Activated naive CD8-positive, alpha-beta T cell (primary cell): ENCODE measurements around the gene LDB2.

ENCODE experiments used
- H3K27ac Mint-ChIP-seq: one replicate; pipeline ENCODE4 v1.8.0; 2021; ENCODE audit warnings: mixed read lengths
- H3K27me3 Mint-ChIP-seq: one replicate; pipeline ENCODE4 v1.8.0; 2021; ENCODE audit warnings: mixed read lengths
- H3K36me3 Mint-ChIP-seq: one replicate; pipeline ENCODE4 v1.8.0; 2021; ENCODE audit warnings: mixed read lengths
- H3K4me1 Mint-ChIP-seq: one replicate; pipeline ENCODE4 v1.8.0; 2021; ENCODE audit warnings: low read depth, mixed read lengths
- H3K4me3 Mint-ChIP-seq: one replicate; pipeline ENCODE4 v1.8.0; 2021; ENCODE audit warnings: mild to moderate bottlenecking, mixed read lengths
- H3K9me3 Mint-ChIP-seq: one replicate; pipeline ENCODE4 v1.8.0; 2021; ENCODE audit warnings: low read depth, mixed read lengths

LDB2 gene

GRCh38 chr4:16896881-16897750, 1.3 kb downstream of the LDB2 start:
- H3K4me3 Mint-ChIP-seq, result no peak overlapping the region
- H3K27me3 Mint-ChIP-seq, result peaks cover 14% of the 10 kb centered on the region
- no peak overlapping the region for H3K27ac Mint-ChIP-seq

GRCh38 chr4:16894406-16894805, 4.0 kb downstream of the LDB2 start:
- no peak overlapping the region for H3K27ac Mint-ChIP-seq
- peaks cover 52% of the 10 kb centered on the region for H3K4me1 Mint-ChIP-seq
- H3K36me3 Mint-ChIP-seq, result no peaks in the 10 kb centered on the region
- peaks cover 14% of the 10 kb centered on the region for H3K27me3 Mint-ChIP-seq
- H3K9me3 Mint-ChIP-seq, result no peaks in the 10 kb centered on the region
- H3K4me3 Mint-ChIP-seq, result no peak overlapping the region

More at GRCh38 chr4:16896881-16897750, 1.3 kb downstream of the LDB2 start:
- Mint-ChIP-seq H3K9me3 (no peaks in the 10 kb centered on the region), H3K36me3 (no peaks in the 10 kb centered on the region), H3K4me1 (peaks cover 27% of the 10 kb centered on the region)

GRCh38 chr4:16893141-16893651, 5.2 kb downstream of the LDB2 start:
- no peak overlapping the region for H3K27ac Mint-ChIP-seq
- no peaks in the 10 kb centered on the region for H3K9me3 Mint-ChIP-seq
- H3K4me3 Mint-ChIP-seq, result peak overlapping the region; percentile 59
- peaks cover 54% of the 10 kb centered on the region for H3K4me1 Mint-ChIP-seq
- no peaks in the 10 kb centered on the region for H3K36me3 Mint-ChIP-seq
- peaks cover 11% of the 10 kb centered on the region for H3K27me3 Mint-ChIP-seq

GRCh38 chr4:16890651-16891050, 7.8 kb downstream of the LDB2 start:
- Mint-ChIP-seq H3K9me3 (no peaks in the 10 kb centered on the region), H3K36me3 (no peaks in the 10 kb centered on the region), H3K27ac (no peak overlapping the region), H3K4me3 (peak overlapping the region; percentile 1), H3K4me1 (peaks cover 52% of the 10 kb centered on the region), H3K27me3 (peaks cover 1% of the 10 kb centered on the region)

GRCh38 chr4:16889945-16890344, 8.5 kb downstream of the LDB2 start:
- no peaks in the 10 kb centered on the region for H3K27me3 Mint-ChIP-seq
- H3K9me3 Mint-ChIP-seq, result no peaks in the 10 kb centered on the region
- H3K4me3 Mint-ChIP-seq, result peak overlapping the region; percentile 30
- H3K36me3 Mint-ChIP-seq, result no peaks in the 10 kb centered on the region
- no peak overlapping the region for H3K27ac Mint-ChIP-seq
- H3K4me1 Mint-ChIP-seq, result peaks cover 52% of the 10 kb centered on the region

GRCh38 chr4:16887887-16888286, 10.6 kb downstream of the LDB2 start:
- no peak overlapping the region for H3K27ac Mint-ChIP-seq
- no peak overlapping the region for H3K4me3 Mint-ChIP-seq
- peaks cover 40% of the 10 kb centered on the region for H3K4me1 Mint-ChIP-seq
- H3K9me3 Mint-ChIP-seq, result no peaks in the 10 kb centered on the region
- H3K27me3 Mint-ChIP-seq, result no peaks in the 10 kb centered on the region
- H3K36me3 Mint-ChIP-seq, result no peaks in the 10 kb centered on the region

- H3K27me3 Mint-ChIP-seq, result no peaks in the 10 kb centered on the region
- peaks cover 11% of the 10 kb centered on the region for H3K4me1 Mint-ChIP-seq
- H3K27ac Mint-ChIP-seq, result no peak overlapping the region
- no peaks in the 10 kb centered on the region for H3K9me3 Mint-ChIP-seq
- no peak overlapping the region for H3K4me3 Mint-ChIP-seq
- H3K36me3 Mint-ChIP-seq, result no peaks in the 10 kb centered on the region
These were observed 13.6 kb downstream of the LDB2 start for GRCh38 chr4:16884673-16885460.

GRCh38 chr4:16883806-16884205, 14.6 kb downstream of the LDB2 start:
- no peaks in the 10 kb centered on the region for H3K9me3 Mint-ChIP-seq
- H3K27me3 Mint-ChIP-seq, result no peaks in the 10 kb centered on the region
- no peak overlapping the region for H3K27ac Mint-ChIP-seq
- no peaks in the 10 kb centered on the region for H3K36me3 Mint-ChIP-seq
- peaks cover 2% of the 10 kb centered on the region for H3K4me1 Mint-ChIP-seq
- H3K4me3 Mint-ChIP-seq, result no peak overlapping the region

- no peaks in the 10 kb centered on the region for H3K27me3 Mint-ChIP-seq
- no peak overlapping the region for H3K4me3 Mint-ChIP-seq
- H3K27ac Mint-ChIP-seq, result no peak overlapping the region
- no peaks in the 10 kb centered on the region for H3K9me3 Mint-ChIP-seq
- H3K36me3 Mint-ChIP-seq, result no peaks in the 10 kb centered on the region
- H3K4me1 Mint-ChIP-seq, result peaks cover 2% of the 10 kb centered on the region
These were observed 17.1 kb downstream of the LDB2 start for GRCh38 chr4:16881151-16881884.

- H3K4me3 Mint-ChIP-seq, result no peak overlapping the region
These were observed 23.0 kb downstream of the LDB2 start for GRCh38 chr4:16875487-16875886.

GRCh38 chr4:16869594-16870245, 28.7 kb downstream of the LDB2 start:
- no peaks in the 10 kb centered on the region for H3K36me3 Mint-ChIP-seq
- no peaks in the 10 kb centered on the region for H3K4me1 Mint-ChIP-seq
- H3K9me3 Mint-ChIP-seq, result no peaks in the 10 kb centered on the region
- no peaks in the 10 kb centered on the region for H3K27me3 Mint-ChIP-seq
- H3K27ac Mint-ChIP-seq, result no peak overlapping the region
- H3K4me3 Mint-ChIP-seq, result no peak overlapping the region

More at GRCh38 chr4:16875487-16875886, 23.0 kb downstream of the LDB2 start:
- Mint-ChIP-seq H3K36me3 (no peaks in the 10 kb centered on the region), H3K27ac (no peak overlapping the region), H3K9me3 (no peaks in the 10 kb centered on the region), H3K4me1 (no peaks in the 10 kb centered on the region), H3K27me3 (no peaks in the 10 kb centered on the region)

GRCh38 chr4:16868674-16869073, 29.8 kb downstream of the LDB2 start:
- peaks cover 1% of the 10 kb centered on the region for H3K27me3 Mint-ChIP-seq
- H3K4me3 Mint-ChIP-seq, result no peak overlapping the region
- no peak overlapping the region for H3K27ac Mint-ChIP-seq
- no peaks in the 10 kb centered on the region for H3K9me3 Mint-ChIP-seq
- H3K4me1 Mint-ChIP-seq, result no peaks in the 10 kb centered on the region
- no peaks in the 10 kb centered on the region for H3K36me3 Mint-ChIP-seq

- Mint-ChIP-seq H3K27ac (no peak overlapping the region), H3K4me1 (no peaks in the 10 kb centered on the region), H3K4me3 (no peak overlapping the region), H3K27me3 (peaks cover 1% of the 10 kb centered on the region), H3K36me3 (no peaks in the 10 kb centered on the region), H3K9me3 (no peaks in the 10 kb centered on the region)
These were observed 30.6 kb downstream of the LDB2 start for GRCh38 chr4:16867827-16868226.

GRCh38 chr4:16866974-16867373, 31.5 kb downstream of the LDB2 start:
- no peaks in the 10 kb centered on the region for H3K9me3 Mint-ChIP-seq
- H3K4me1 Mint-ChIP-seq, result no peaks in the 10 kb centered on the region
- no peak overlapping the region for H3K27ac Mint-ChIP-seq
- H3K27me3 Mint-ChIP-seq, result peaks cover 1% of the 10 kb centered on the region
- H3K36me3 Mint-ChIP-seq, result no peaks in the 10 kb centered on the region
- no peak overlapping the region for H3K4me3 Mint-ChIP-seq
